H1 (cell line): Measurements from ENCODE around the gene ELAPOR2. TPM values are rescaled to one million over a fixed set of nuclear protein-coding genes. Genes with fewer than 3 reads are reported as not detected.

Experiments used
- CTCF ChIA-PET: fragments of 300-600 bp; sonication (Branson Sonifier 250); formaldehyde crosslinking; loops from one replicate; lab custom pipeline; 2021; ENCODE audit not compliant: partially characterized antibody; lab: Charles Lee
- POLR2A ChIA-PET: fragments of 300-600 bp; sonication (Branson Sonifier 250); formaldehyde crosslinking; loops from one replicate; lab custom pipeline; 2021; ENCODE audit warnings: inconsistent platforms; ENCODE audit not compliant: partially characterized antibody; lab: Charles Lee
- DNase-seq, 2 experiments: peaks; one replicate each; pipeline versions ENCODE4 v3.0.0 to v3.0.0-alpha.2; 2010 to 2022; ENCODE audit warnings: low spot score in 2 of 2, low read depth in 1 of 2, mixed read lengths in 1 of 2
- FAIRE-seq: peaks from 2 replicates; lab custom pipeline; 2011; peaks lifted over from hg19 to GRCh38; lab: Jason Lieb, UNC
- H2AFZ ChIP-seq: 2 replicates; pipeline ENCODE4 v1.8.1; 2012; ENCODE audit warnings: low read length, inconsistent platforms
- H2AK5ac ChIP-seq: 2 replicates; pipeline ENCODE4 v1.6.1; 2013; ENCODE audit warnings: low read depth, low read length
- H2BK120ac ChIP-seq: replicated peaks from 2 replicates; pipeline ENCODE3; 2013; ENCODE audit warnings: low read depth, low read length, inconsistent platforms
- H2BK12ac ChIP-seq: 2 replicates; pipeline ENCODE4 v1.6.1; 2013; ENCODE audit warnings: low read depth, low read length
- H2BK15ac ChIP-seq: 2 replicates; pipeline ENCODE4 v1.6.1; 2013; ENCODE audit warnings: low read length
- H2BK20ac ChIP-seq: 2 replicates; pipeline ENCODE4 v1.6.1; 2013; ENCODE audit warnings: low read length
- H2BK5ac ChIP-seq: 2 replicates; pipeline ENCODE4 v1.6.1; 2013; ENCODE audit warnings: low read depth, low read length
- H3K14ac ChIP-seq: 2 replicates; pipeline ENCODE4 v1.6.1; 2013; ENCODE audit warnings: inconsistent platforms; ENCODE audit not compliant: insufficient read length
- H3K18ac ChIP-seq: 2 replicates; pipeline ENCODE4 v1.6.1; 2013; ENCODE audit warnings: low read length; ENCODE audit errors: extremely low read depth
- H3K23ac ChIP-seq: 2 replicates; pipeline ENCODE4 v1.6.1; 2013; ENCODE audit warnings: inconsistent platforms; ENCODE audit not compliant: insufficient read length
- H3K23me2 ChIP-seq: 2 replicates; pipeline ENCODE4 v1.6.1; 2013; ENCODE audit warnings: low read depth, low read length
- H3K27ac ChIP-seq: 2 replicates; pipeline ENCODE4 v1.6.1; 2011; ENCODE audit warnings: low read depth, low read length, inconsistent platforms
- H3K27me3 ChIP-seq, 4 experiments: replicated peaks in 1 of 4; 1 replicate in 1 of 4; 2 replicates in 3 of 4; pipeline versions ENCODE4 v1.6.1 to v1.8.1; 2011 to 2013; ENCODE audit warnings: low read length in 3 of 4, mild to moderate bottlenecking in 3 of 4, inconsistent platforms in 2 of 4, mixed read lengths in 2 of 4, moderate library complexity in 1 of 4; ENCODE audit not compliant: control insufficient read depth in 3 of 4, insufficient read depth in 3 of 4; ENCODE audit errors: extremely low read depth in 1 of 4
- H3K36me3 ChIP-seq, 4 experiments: 2 replicates each; pipeline versions ENCODE4 v1.6.1 to v1.8.1; 2011 to 2013; ENCODE audit warnings: mild to moderate bottlenecking in 4 of 4, low read length in 3 of 4, moderate library complexity in 2 of 4, control low read depth in 1 of 4, inconsistent platforms in 1 of 4; ENCODE audit not compliant: insufficient read depth in 4 of 4, control insufficient read depth in 2 of 4
- H3K4ac ChIP-seq: replicated peaks from 2 replicates; pipeline ENCODE3; 2013; ENCODE audit warnings: low read length, low read depth, mixed read lengths, inconsistent platforms; ENCODE audit not compliant: insufficient read length
- H3K4me1 ChIP-seq, 4 experiments: replicated peaks in 1 of 4; 1 replicate in 1 of 4; 2 replicates in 3 of 4; pipeline versions ENCODE4 v1.6.1 to v1.8.1; 2011 to 2013; ENCODE audit warnings: low read length in 3 of 4, inconsistent platforms in 2 of 4, mixed read lengths in 1 of 4; ENCODE audit not compliant: insufficient read depth in 4 of 4, control insufficient read depth in 3 of 4
- H3K4me2 ChIP-seq, 2 experiments: 2 replicates each; pipeline versions ENCODE4 v1.6.1 to v1.8.1; 2011 to 2013; ENCODE audit warnings: low read depth in 2 of 2, low read length in 2 of 2, control low read depth in 1 of 2, inconsistent platforms in 1 of 2, mild to moderate bottlenecking in 1 of 2; ENCODE audit not compliant: insufficient read depth in 1 of 2
- H3K4me3 ChIP-seq, 4 experiments: fragments of 200-600, 300-600 bp in 1 of 4; sonication (generic), shearing (Covaris generic), sonication (Bioruptor Twin) in 1 of 4; 2 replicates each; pipeline versions ENCODE4 v1.5.1 to v1.8.1; 2011 to 2016; ENCODE audit warnings: low read length in 4 of 4, low read depth in 3 of 4, control low read depth in 2 of 4, inconsistent platforms in 2 of 4, mild to moderate bottlenecking in 2 of 4, mixed read lengths in 1 of 4, moderate library complexity in 1 of 4; ENCODE audit not compliant: insufficient read depth in 2 of 4; ENCODE audit errors: extremely low read depth in 1 of 4
- H3K56ac ChIP-seq: replicated peaks from 2 replicates; pipeline ENCODE3; 2013; ENCODE audit warnings: low read depth, mild to moderate bottlenecking, mixed read lengths, low read length, inconsistent platforms; ENCODE audit not compliant: insufficient read length
- H3K79me1 ChIP-seq: 2 replicates; pipeline ENCODE4 v1.6.1; 2013; ENCODE audit warnings: low read depth, low read length, control low read depth
- H3K79me2 ChIP-seq, 2 experiments: 2 replicates each; pipeline versions ENCODE4 v1.6.1 to v1.8.1; 2012 to 2013; ENCODE audit warnings: low read length in 2 of 2, mild to moderate bottlenecking in 2 of 2, inconsistent platforms in 1 of 2; ENCODE audit not compliant: insufficient read depth in 2 of 2, control insufficient read depth in 1 of 2
- H3K9ac ChIP-seq, 4 experiments: replicated peaks in 1 of 4; 1 replicate in 1 of 4; 2 replicates in 3 of 4; pipeline versions ENCODE4 v1.6.1 to v1.8.1; 2011 to 2013; ENCODE audit warnings: low read depth in 3 of 4, low read length in 3 of 4, control low read depth in 2 of 4, mild to moderate bottlenecking in 2 of 4, moderate library complexity in 2 of 4, inconsistent platforms in 1 of 4; ENCODE audit errors: extremely low read depth in 1 of 4
- H3K9me3 ChIP-seq, 2 experiments: 2 replicates each; pipeline versions ENCODE4 v1.6.1 to v1.8.1; 2012 to 2013; ENCODE audit warnings: mild to moderate bottlenecking in 2 of 2, moderate library complexity in 2 of 2, control low read depth in 1 of 2, inconsistent platforms in 1 of 2, low read depth in 1 of 2, low read length in 1 of 2, mixed read lengths in 1 of 2; ENCODE audit not compliant: insufficient read depth in 2 of 2
- H4K20me1 ChIP-seq, 2 experiments: replicated peaks in 1 of 2; 2 replicates each; pipeline versions ENCODE3 to v1.8.1; 2011 to 2013; ENCODE audit warnings: inconsistent platforms in 2 of 2, low read length in 2 of 2, mild to moderate bottlenecking in 1 of 2; ENCODE audit not compliant: insufficient read depth in 2 of 2, control insufficient read depth in 1 of 2
- H4K5ac ChIP-seq: 2 replicates; pipeline ENCODE4 v1.6.1; 2013; ENCODE audit warnings: low read length, low read depth, mixed read lengths, inconsistent platforms; ENCODE audit not compliant: insufficient read length
- H4K8ac ChIP-seq: 2 replicates; pipeline ENCODE4 v1.8.0; 2013; ENCODE audit warnings: mild to moderate bottlenecking, moderate library complexity, low read length, inconsistent platforms; ENCODE audit not compliant: insufficient read depth; ENCODE audit errors: extremely low read depth
- H4K91ac ChIP-seq: replicated peaks from 2 replicates; pipeline ENCODE3; 2013; ENCODE audit warnings: low read length, mixed read lengths, inconsistent platforms; ENCODE audit not compliant: insufficient read length
- BCL11A ChIP-seq, 2 experiments: IDR thresholded peaks; one replicate each; pipeline ENCODE4 v1.6.1; 2011; ENCODE audit warnings: low read depth in 2 of 2, low read length in 2 of 2, mild to moderate bottlenecking in 2 of 2
- CHD1 ChIP-seq: IDR thresholded peaks from 2 replicates; pipeline ENCODE4 v1.6.1; 2012; ENCODE audit warnings: low read depth, low read length, improper control_type of control experiment
- SP2 ChIP-seq: IDR thresholded peaks from 2 replicates; pipeline ENCODE4 v1.6.1; 2012; ENCODE audit warnings: mild to moderate bottlenecking, low read length, inconsistent platforms
- TEAD4 ChIP-seq: IDR thresholded peaks from 2 replicates; pipeline ENCODE4 v1.6.1; 2012; ENCODE audit warnings: low read depth, low read length, inconsistent platforms, mixed read lengths
- WGBS, 2 experiments: shearing (Covaris generic) in 1 of 2; methylation state at CpG; one replicate each; pipeline versions ENCODE4 v1.1.6 to v1.1.7; 2013 to 2015; ENCODE audit warnings: low lambda C conversion rate in 2 of 2, mixed read lengths in 2 of 2, inconsistent platforms in 1 of 2, low coverage in 1 of 2, missing lambda C conversion rate in 1 of 2; ENCODE audit not compliant: insufficient replicate concordance in 2 of 2, insufficient coverage in 1 of 2, insufficient read length in 1 of 2; ENCODE audit errors: extremely low coverage in 1 of 2, missing lambda C conversion rate in 1 of 2; 5-methylcytosine and 5-hydroxymethylcytosine counted together
- polyA plus RNA-seq, 7 experiments: library from polyadenylated mRNA; depleted of rRNA in 3 of 7; stranded (reverse) in 5 of 7; unstranded in 2 of 7; fragments of >200 nt in 5 of 7; fragments of 200-250 nt in 2 of 7; gene quantifications; 1 replicate in 5 of 7; 2 replicates in 1 of 7; 4 replicates in 1 of 7; pipeline versions ENCODE4 v1.2.1 to v1.2.3, GENCODE V29; 2011 to 2013; ENCODE audit warnings: missing spikeins in 2 of 7, mixed read lengths in 2 of 7
- total RNA-seq: library from RNA; stranded (reverse); fragmentation: NEBNext Ultra II Directional; extraction: Animal tissue kit (Norgen Biotek cat#: 25700); gene quantifications from 2 replicates; pipeline ENCODE4 v1.2.1, GENCODE V29; 2021

The ELAPOR2 gene
- total and polyA plus RNA-seq, 2 of the 8 experiments (the other 6 are each of a cell fraction or from before 2014, with no cell fraction given): 12.9 to 32.9 TPM

GRCh38 chr7:87036985-87037384 is 22.5 kb downstream of the ELAPOR2 start:
- Histone ChIP-seq H2AK5ac (no peak overlapping the region), H3K36me3 (no peaks in the 10 kb centered on the region), H3K23ac (no peak overlapping the region), H3K4me3 (no peak overlapping the region), H3K27me3 (no peaks in the 10 kb centered on the region), H2BK20ac (no peak overlapping the region), H3K27ac (no peak overlapping the region), H2BK12ac (no peak overlapping the region), H2BK15ac (no peak overlapping the region), H3K79me2 (peaks cover 11 to 76% of the 10 kb centered on the region in 2 experiments), H4K5ac (no peak overlapping the region), H3K4ac (no peak overlapping the region), H3K14ac (no peak overlapping the region), H3K18ac (no peak overlapping the region), H3K4me2 (0 out of 4 replicates have a peak overlapping the region, but pooled peaks of 1 of the 2 experiments have one; percentile 2), H4K91ac (no peak overlapping the region), H2BK5ac (no peak overlapping the region), H2AFZ (no peak overlapping the region), H3K23me2 (no peaks in the 10 kb centered on the region), H4K20me1 (peaks cover 2 to 4% of the 10 kb centered on the region in 2 experiments), H3K79me1 (0 out of 2 replicates have a peak, but pooled peaks cover 2% of the 10 kb centered on the region), H3K56ac (no peak overlapping the region), H3K9me3 (no peaks in the 10 kb centered on the region), H4K8ac (no peak overlapping the region), H2BK120ac (no peak overlapping the region), H3K4me1 (0 out of 7 replicates have a peak, but pooled peaks cover 0 to 2% (median 0%) of the 10 kb centered on the region in 4 experiments), H3K9ac (no peak overlapping the region)
- FAIRE-seq (no peak), DNase-seq (no peak)
- 82 to 100% methylated on average over 1 to 2 of the region's 2 CpGs for WGBS, 2 experiments
- CTCF ChIA-PET: interaction anchor here (0.6 to 1.5 kb wide), 5 partner anchors 23 to 112 kb away, joined by 3 to 5 read pairs (median 3); no protein-coding TSS in a partner anchor
- TF ChIP-seq BCL11A (IDR thresholded peaks at IDR 0.05; ENCODE audit: low read depth in 2 of 2, low read length in 2 of 2): no peak
- TF ChIP-seq TEAD4: no peak
- no peak for TF ChIP-seq SP2
- TF ChIP-seq CHD1: no peak
- POLR2A ChIA-PET: interaction anchor here (1.2 to 4.2 kb wide), 2 partner anchors 9 to 116 kb away, joined by 3 to 28 read pairs; partner anchors contain the start of gene DMTF1
